Stomach (tissue), 9 donors: Measurements from ENCODE around the gene ZNF619. TPM values are rescaled to one million over a fixed set of nuclear protein-coding genes. Genes with fewer than 3 reads are reported as not detected.

Experiments used
- DNase-seq, 2 donors: peaks; one replicate each; pipeline versions ENCODE4 v3.0.0 to v3.0.0-alpha.2; 2013 to 2019
- H3K27ac ChIP-seq, 5 donors: fragments of 200-600 bp in 4 of 5; sonication (generic) in 4 of 5; one replicate each; pipeline ENCODE4 v1.5.1; 2013 to 2019; ENCODE audit warnings: mild to moderate bottlenecking in 1 of 5, moderate library complexity in 1 of 5
- H3K27me3 ChIP-seq, 3 donors: fragments of 200-600 bp; sonication (generic); one replicate each; pipeline ENCODE4 v1.5.1; 2017 to 2019; ENCODE audit warnings: mixed run types in 1 of 3
- H3K36me3 ChIP-seq, 4 donors: fragments of 200-600 bp; sonication (generic); 1 replicate in 3 of 4; 2 replicates in 1 of 4; pipeline ENCODE4 v1.5.1; 2016 to 2019
- H3K4me1 ChIP-seq, 4 donors: fragments of 200-600 bp; sonication (generic); one replicate each; pipeline ENCODE4 v1.5.1; 2016 to 2019
- H3K4me3 ChIP-seq, 4 donors: fragments of 200-600 bp; sonication (generic) in 3 of 4; one replicate each; pipeline ENCODE4 v1.5.1; 2016 to 2019; ENCODE audit warnings: mild to moderate bottlenecking in 1 of 4
- H3K9me3 ChIP-seq, 4 donors: fragments of 200-600 bp; sonication (generic); one replicate each; pipeline ENCODE4 v1.5.1; 2016 to 2019
- CTCF ChIP-seq, 7 experiments: fragments of 450-650 bp in 4 of 7; fragments of 200-600 bp in 3 of 7; sonication (generic) in 3 of 7; IDR thresholded peaks; one replicate each; pipeline ENCODE4 v1.5.1; 2016 to 2019; ENCODE audit warnings: antibody characterized with exemption in 7 of 7, control low read depth in 2 of 7, mild to moderate bottlenecking in 1 of 7
- EP300 ChIP-seq: sonication (generic); formaldehyde crosslinking; IDR thresholded peaks from one replicate; pipeline ENCODE4 v1.6.1; 2017; ENCODE audit warnings: antibody characterized with exemption
- POLR2A ChIP-seq, 4 donors: fragments of 450-650 bp; IDR thresholded peaks; one replicate each; pipeline ENCODE4 v1.6.1; 2016; ENCODE audit warnings: antibody characterized with exemption in 4 of 4, control low read depth in 2 of 4, mild to moderate bottlenecking in 1 of 4, moderate library complexity in 1 of 4
- POLR2AphosphoS5 ChIP-seq, 3 donors: sonication (generic); formaldehyde crosslinking; IDR thresholded peaks; one replicate each; pipeline ENCODE4 v1.6.1; 2016; ENCODE audit warnings: antibody characterized with exemption in 3 of 3
- WGBS, 5 donors: extraction: QIAGEN DNeasy Blood & Tissue Kit in 3 of 5; methylation state at CpG; one replicate each; pipeline versions ENCODE4 v1.1.5 to v1.1.7; 2013 to 2018; 5-methylcytosine and 5-hydroxymethylcytosine counted together
- intact Hi-C: fragments of 100-400 bp; cut with DNase I; formaldehyde crosslinking; loops from one replicate; pipeline ENCODE4 v1.15.1; 2023; ENCODE audit warnings: low total_unique reads
- polyA plus RNA-seq, 3 donors: library from polyadenylated mRNA; stranded (reverse); fragments of 200-250 nt; gene quantifications; one replicate each; pipeline ENCODE4 v1.2.3, GENCODE V29; 2013
- total RNA-seq, 5 donors: library from RNA; depleted of rRNA; stranded (reverse); fragments of >200 nt; gene quantifications; one replicate each; pipeline versions ENCODE4 v1.1.0 to v1.2.3, GENCODE V29; 2014 to 2016
- donor health status: healthy with polysubstance abuse.
- donor health status: Bipolar disorder and iron deficiency.
- donor health status: healthy.

Gene ZNF619
- total and polyA plus RNA-seq, 8 donors: 0.83 to 137 (median 3.0) TPM

GRCh38 chr3:40463579-40463978 lies 13.3 kb upstream of the ZNF619 start:
- Histone ChIP-seq H3K36me3 (peaks cover 52 to 88% (median 83%) of the 10 kb centered on the region in 4 donors), H3K4me1 (peaks cover 8 to 26% (median 15%) of the 10 kb centered on the region in 4 donors), H3K4me3 (no peak overlapping the region), H3K27ac (no peak overlapping the region), H3K27me3 (no peaks in the 10 kb centered on the region), H3K9me3 (no peaks in the 10 kb centered on the region)
- no peak for DNase-seq
- TF ChIP-seq EP300 (no peak), POLR2AphosphoS5 (IDR thresholded peaks at IDR 0.05) (no peak), POLR2A (IDR thresholded peaks at IDR 0.05) (no peak), CTCF (IDR thresholded peaks at IDR 0.05) (no peak)
- 86 to 95% (median 94%) methylated on average over 2 of the region's 2 CpGs for WGBS, 5 donors
- intact Hi-C loops: no loop called here

GRCh38 chr3:40464339-40465110 lies 12.4 kb upstream of the ZNF619 start:
- peaks cover 44 to 79% (median 73%) of the 10 kb centered on the region in 4 donors for H3K36me3 ChIP-seq
- 63 to 77% (median 66%) methylated on average over 8 to 9 of the region's 9 CpGs for WGBS, 5 donors
- TF ChIP-seq POLR2A (IDR thresholded peaks at IDR 0.05) (no peak), EP300 (no peak), POLR2AphosphoS5 (IDR thresholded peaks at IDR 0.05) (no peak)

GRCh38 chr3:40465111-40465407 lies 11.9 kb upstream of the ZNF619 start:
- TF ChIP-seq POLR2A (IDR thresholded peaks at IDR 0.05): no peak
- TF ChIP-seq EP300: no peak
- TF ChIP-seq POLR2AphosphoS5 (IDR thresholded peaks at IDR 0.05): no peak
- no peak for TF ChIP-seq CTCF (IDR thresholded peaks at IDR 0.05)
- Histone ChIP-seq H3K27me3 (no peaks in the 10 kb centered on the region), H3K27ac (no peak overlapping the region), H3K4me1 (peaks cover 0 to 11% (median 5%) of the 10 kb centered on the region in 4 donors), H3K9me3 (no peaks in the 10 kb centered on the region), H3K36me3 (peaks cover 43 to 73% (median 68%) of the 10 kb centered on the region in 4 donors), H3K4me3 (no peak overlapping the region)
- intact Hi-C loops: no loop called here
- no peak for DNase-seq
- 68 to 89% (median 81%) methylated on average over 4 of the region's 4 CpGs for WGBS, 5 donors

More at GRCh38 chr3:40464339-40465110, 12.4 kb upstream of the ZNF619 start:
- H3K4me1 ChIP-seq: peaks cover 0 to 16% (median 6%) of the 10 kb centered on the region in 4 donors
- no peaks in the 10 kb centered on the region for H3K27me3 ChIP-seq
- intact Hi-C loops: no loop called here
- DNase-seq: no peak
- H3K4me3 ChIP-seq: no peak overlapping the region
- no peaks in the 10 kb centered on the region for H3K9me3 ChIP-seq
- no peak overlapping the region for H3K27ac ChIP-seq

GRCh38 chr3:40465456-40465855 lies 11.5 kb upstream of the ZNF619 start:
- intact Hi-C loops: no loop called here
- TF ChIP-seq EP300 (no peak), POLR2A (IDR thresholded peaks at IDR 0.05) (no peak), POLR2AphosphoS5 (IDR thresholded peaks at IDR 0.05) (no peak), CTCF (IDR thresholded peaks at IDR 0.05) (no peak)
- Histone ChIP-seq H3K36me3 (peaks cover 39 to 69% (median 64%) of the 10 kb centered on the region in 4 donors), H3K27me3 (no peaks in the 10 kb centered on the region), H3K9me3 (no peaks in the 10 kb centered on the region), H3K4me3 (no peak overlapping the region), H3K4me1 (peaks cover 0 to 7% (median 3%) of the 10 kb centered on the region in 4 donors), H3K27ac (no peak overlapping the region)
- WGBS, 5 donors: 81 to 93% (median 87%) methylated on average over 2 of the region's 2 CpGs
- no peak for DNase-seq

- no peaks in the 10 kb centered on the region for H3K27me3 ChIP-seq
- 37 to 56% (median 44%) methylated on average over 4 of the region's 4 CpGs for WGBS, 5 donors
- intact Hi-C loops: no loop called here
- peaks cover 0 to 5% (median 0%) of the 10 kb centered on the region in 4 donors for H3K4me1 ChIP-seq
- no peak for DNase-seq
- no peaks in the 10 kb centered on the region for H3K9me3 ChIP-seq
- H3K36me3 ChIP-seq: peaks cover 15 to 44% (median 38%) of the 10 kb centered on the region in 4 donors
- H3K27ac ChIP-seq: no peak overlapping the region
- no peak overlapping the region for H3K4me3 ChIP-seq
- TF ChIP-seq CTCF (IDR thresholded peaks at IDR 0.05) (no peak), POLR2AphosphoS5 (IDR thresholded peaks at IDR 0.05) (peak in 1 of 3 donors; percentile 8), POLR2A (IDR thresholded peaks at IDR 0.05) (no peak), EP300 (no peak)
Observed at GRCh38 chr3:40468018-40468417, 8.9 kb upstream of the ZNF619 start.
